Measurements from ENCODE around the gene S100A13. TPM values are rescaled to one million over a fixed set of nuclear protein-coding genes. Genes with fewer than 3 reads are reported as not detected.
"Not testable (repeated sequence)": the region's sequence is repeated elsewhere in the genome, so short reads cannot be mapped to it uniquely, and the experiment has no call there.

Gene S100A13
- total RNA-seq, 2 experiments from 2014 or later, result 8.1 to 9.4 TPM

GRCh38 chr1:153588482-153588881, 38.8 kb downstream of the S100A13 start:
- Mint-ChIP-seq H3K4me3 (no peak overlapping the region), H3K36me3 (ENCODE audit: low read depth) (no peaks in the 10 kb centered on the region), H3K9me3 (no peaks in the 10 kb centered on the region), H3K27ac (no peak overlapping the region), H3K27me3 (no peaks in the 10 kb centered on the region), H3K4me1 (ENCODE audit: low read depth) (no peaks in the 10 kb centered on the region)
- ChIA-PET CTCF (no interaction called here), POLR2A (no interaction called here)
- intact Hi-C loops (cut with micrococcal nuclease), result no loop called here
- DNase-seq, result no peak
- ATAC-seq, result no peak
- TF ChIP-seq CTCF (IDR thresholded peaks at IDR 0.05), result no peak

GRCh38 chr1:153588033-153588432, 39.3 kb downstream of the S100A13 start:
- DNase-seq; H3K4me1 Mint-ChIP-seq (ENCODE audit: low read depth); ATAC-seq; H3K27ac Mint-ChIP-seq; H3K27me3 Mint-ChIP-seq; H3K4me3 Mint-ChIP-seq; POLR2A ChIA-PET; H3K9me3 Mint-ChIP-seq; H3K36me3 Mint-ChIP-seq (ENCODE audit: low read depth); intact Hi-C loops (cut with micrococcal nuclease): not testable (repeated sequence)
- CTCF ChIA-PET, result interaction anchor here (1.0 kb wide), 1 partner anchor 42 kb away, joined by 4 read pairs; no protein-coding TSS in a partner anchor

- Mint-ChIP-seq H3K27me3 (no peaks in the 10 kb centered on the region), H3K36me3 (ENCODE audit: low read depth) (no peaks in the 10 kb centered on the region), H3K4me1 (ENCODE audit: low read depth) (no peaks in the 10 kb centered on the region), H3K9me3 (no peaks in the 10 kb centered on the region), H3K4me3 (no peak overlapping the region), H3K27ac (no peak overlapping the region)
- intact Hi-C loops (cut with micrococcal nuclease), result no loop called here
- no peak for ATAC-seq
- no peak for DNase-seq
- POLR2A ChIA-PET, result interaction anchor here (1.0 kb wide), 1 partner anchor 47 kb away, joined by 3 read pairs; the partner anchor contains the start of gene CHTOP
- CTCF ChIA-PET, result interaction anchor here (1.0 kb wide), 1 partner anchor 41 kb away, joined by 4 read pairs; no protein-coding TSS in a partner anchor
- TF ChIP-seq CTCF (IDR thresholded peaks at IDR 0.05), result no peak
These were observed 40.0 kb downstream of the S100A13 start for GRCh38 chr1:153587314-153587713.

- DNase-seq, result no peak
- no peaks in the 10 kb centered on the region for H3K27me3 Mint-ChIP-seq
- intact Hi-C loops (cut with micrococcal nuclease), result no loop called here
- POLR2A ChIA-PET, result interaction anchor here (1.0 to 1.1 kb wide), 2 partner anchors 22 to 48 kb away, joined by 3 read pairs; partner anchors contain the start of gene CHTOP
- H3K4me1 Mint-ChIP-seq (ENCODE audit: low read depth), result no peaks in the 10 kb centered on the region
- ATAC-seq, result no peak
- no peak for TF ChIP-seq CTCF (IDR thresholded peaks at IDR 0.05)
- no peaks in the 10 kb centered on the region for H3K9me3 Mint-ChIP-seq
- no peak overlapping the region for H3K27ac Mint-ChIP-seq
- CTCF ChIA-PET, result no interaction called here
- no peaks in the 10 kb centered on the region for H3K36me3 Mint-ChIP-seq (ENCODE audit: low read depth)
- H3K4me3 Mint-ChIP-seq, result no peak overlapping the region
These were observed 41.0 kb downstream of the S100A13 start for GRCh38 chr1:153586347-153586746.

GRCh38 chr1:153585006-153585405, 42.3 kb downstream of the S100A13 start:
- Mint-ChIP-seq H3K9me3 (no peaks in the 10 kb centered on the region), H3K36me3 (ENCODE audit: low read depth) (no peaks in the 10 kb centered on the region), H3K27me3 (no peaks in the 10 kb centered on the region), H3K27ac (no peak overlapping the region), H3K4me3 (no peak overlapping the region), H3K4me1 (ENCODE audit: low read depth) (no peaks in the 10 kb centered on the region)
- no peak for TF ChIP-seq CTCF (IDR thresholded peaks at IDR 0.05)
- ChIA-PET CTCF (interaction anchor here (1.1 to 1.6 kb wide), 2 partner anchors 61 to 74 kb away, joined by 3 to 5 read pairs; no protein-coding TSS in a partner anchor), POLR2A (interaction anchor here (1.1 kb wide), 1 partner anchor 12 kb away, joined by 3 read pairs; no protein-coding TSS in a partner anchor)
- no peak for ATAC-seq
- intact Hi-C loops (cut with micrococcal nuclease), result no loop called here
- no peak for DNase-seq
